ENCODE results near the gene ZNF337. TPM values are rescaled to one million over a fixed set of nuclear protein-coding genes. Genes with fewer than 3 reads are reported as not detected.

Gene ZNF337
- total and polyA plus RNA-seq, 2 of the 13 experiments (the other 11 are each of a cell fraction or from before 2014, with no cell fraction given) = 17.0 to 19.6 TPM

- TF ChIP-seq ZNF781 (CRISPR knock-in tag; IDR thresholded peaks at IDR 0.05; ENCODE audit: borderline replicate concordance, not compliant biosample characterization) (no peak), ELF4 (CRISPR knock-in tag; IDR thresholded peaks at IDR 0.05; ENCODE audit: borderline replicate concordance) (peak; percentile 91), ZNF563 (CRISPR knock-in tag; IDR thresholded peaks at IDR 0.05) (peak; percentile 98; the same call in 1 of the 2 replicates), PCBP2 (optimal IDR thresholded peaks at IDR 0.05; ENCODE audit: low read depth, low read length, poor library complexity, severe bottlenecking) (no peak), GTF3A (CRISPR knock-in tag; conservative IDR thresholded peaks at IDR 0.05) (0 out of 2 replicates have a peak, but pooled peaks have one; percentile 52), ZNF138 (CRISPR knock-in tag; IDR thresholded peaks at IDR 0.05; ENCODE audit: low read depth) (peak; percentile 91), IKZF5 (CRISPR knock-in tag; IDR thresholded peaks at IDR 0.05) (peak; percentile 98), NRL (CRISPR knock-in tag; IDR thresholded peaks at IDR 0.05; ENCODE audit: borderline replicate concordance) (peak; percentile 100), HMG20A (CRISPR knock-in tag; IDR thresholded peaks at IDR 0.05; ENCODE audit: borderline replicate concordance) (peak; percentile 14; the same call in 1 of the 2 replicates), ZNF180 (CRISPR knock-in tag; IDR thresholded peaks at IDR 0.05; ENCODE audit: borderline replicate concordance, low read depth) (peak; percentile 68; the same call in 1 of the 2 replicates), HNRNPK (IDR thresholded peaks at IDR 0.05; ENCODE audit: low read depth, low read length, poor library complexity, severe bottlenecking) (peak; percentile 82), HHEX (CRISPR knock-in tag; IDR thresholded peaks at IDR 0.05) (no peak), ZNF703 (CRISPR knock-in tag; IDR thresholded peaks at IDR 0.05; ENCODE audit: borderline replicate concordance) (peak; percentile 97), ZBTB3 (CRISPR knock-in tag; IDR thresholded peaks at IDR 0.05; ENCODE audit: borderline replicate concordance, low read depth) (peak; percentile 86), ZFX (CRISPR knock-in tag; IDR thresholded peaks at IDR 0.05; ENCODE audit: low read depth) (peak; percentile 100), ZNF280B (CRISPR knock-in tag; IDR thresholded peaks at IDR 0.05; ENCODE audit: borderline replicate concordance) (peak; percentile 85), TIGD3 (CRISPR knock-in tag; IDR thresholded peaks at IDR 0.05; ENCODE audit: borderline replicate concordance) (peak; percentile 95; the same call in 1 of the 2 replicates), NCOA1 (CRISPR knock-in tag; IDR thresholded peaks at IDR 0.05) (peak; percentile 94), CC2D1A (CRISPR knock-in tag; IDR thresholded peaks at IDR 0.05) (peak; percentile 95), RFXAP (CRISPR knock-in tag; IDR thresholded peaks at IDR 0.05; ENCODE audit: borderline replicate concordance) (peak; percentile 82; the same call in 1 of the 2 replicates), ZNF33B (CRISPR knock-in tag; IDR thresholded peaks at IDR 0.05) (peak; percentile 90), MEIS1 (CRISPR knock-in tag; IDR thresholded peaks at IDR 0.05; ENCODE audit: borderline replicate concordance) (peak; percentile 81; the same call in 1 of the 2 replicates), RBAK (CRISPR knock-in tag; IDR thresholded peaks at IDR 0.05) (peak; percentile 58; the same call in 1 of the 2 replicates), ZMAT5 (CRISPR knock-in tag; IDR thresholded peaks at IDR 0.05; ENCODE audit: borderline replicate concordance, low read depth) (no peak; the same call in 1 of the 2 replicates)
Measured at GRCh38 chr20:25696371-25697131, at the start of gene ZNF337 (continued).
